Lower lobe of right lung (tissue), 2 donors: Measurements from ENCODE around the gene ZMYND19. TPM values are rescaled to one million over a fixed set of nuclear protein-coding genes. Genes with fewer than 3 reads are reported as not detected.

Experiments
- ATAC-seq, 2 donors: fragments of 200-7000 bp; cut with Tn5 transposase; one replicate each; pipeline ENCODE4 v1.9.1; 2020 to 2022; ENCODE audit warnings: mild to moderate bottlenecking in 2 of 2, moderate library complexity in 2 of 2
- DNase-seq: peaks from one replicate; pipeline ENCODE4 v3.0.0-alpha.2; 2020
- H3K27ac ChIP-seq: fragments of 200-600 bp; one replicate; pipeline ENCODE4 v1.8.0; 2022
- H3K27me3 ChIP-seq: fragments of 200-600 bp; one replicate; pipeline ENCODE4 v1.8.0; 2022; ENCODE audit warnings: low read depth
- H3K36me3 ChIP-seq: fragments of 200-600 bp; one replicate; pipeline ENCODE4 v1.8.0; 2022; ENCODE audit warnings: mild to moderate bottlenecking
- H3K4me1 ChIP-seq: fragments of 200-600 bp; one replicate; pipeline ENCODE4 v1.8.0; 2022
- H3K4me3 ChIP-seq: fragments of 200-600 bp; one replicate; pipeline ENCODE4 v1.8.0; 2022; ENCODE audit warnings: mild to moderate bottlenecking
- H3K9me3 ChIP-seq: fragments of 200-600 bp; one replicate; pipeline ENCODE4 v1.8.0; 2022
- CTCF ChIP-seq: fragments of 200-600 bp; IDR thresholded peaks from one replicate; pipeline ENCODE4 v1.8.0; 2022; ENCODE audit warnings: antibody characterized with exemption, mild to moderate bottlenecking
- intact Hi-C: fragments of 100-400 bp; cut with DNase I; formaldehyde crosslinking; loops from one replicate; pipeline ENCODE4 v1.11.0; 2022
- total RNA-seq: library from RNA; stranded (reverse); fragmentation: NEBNext Ultra II Directional; extraction: Animal tissue kit (Norgen Biotek cat#: 25700); gene quantifications from one replicate; pipeline ENCODE4 v1.2.1, GENCODE V29; 2021
- donor health status: DM: no; HTN: yes; CAD: no; lungs with severe emphysema.

ZMYND19 gene
- total RNA-seq, 1 donor from 2014 or later = 15.2 TPM

DNA sequence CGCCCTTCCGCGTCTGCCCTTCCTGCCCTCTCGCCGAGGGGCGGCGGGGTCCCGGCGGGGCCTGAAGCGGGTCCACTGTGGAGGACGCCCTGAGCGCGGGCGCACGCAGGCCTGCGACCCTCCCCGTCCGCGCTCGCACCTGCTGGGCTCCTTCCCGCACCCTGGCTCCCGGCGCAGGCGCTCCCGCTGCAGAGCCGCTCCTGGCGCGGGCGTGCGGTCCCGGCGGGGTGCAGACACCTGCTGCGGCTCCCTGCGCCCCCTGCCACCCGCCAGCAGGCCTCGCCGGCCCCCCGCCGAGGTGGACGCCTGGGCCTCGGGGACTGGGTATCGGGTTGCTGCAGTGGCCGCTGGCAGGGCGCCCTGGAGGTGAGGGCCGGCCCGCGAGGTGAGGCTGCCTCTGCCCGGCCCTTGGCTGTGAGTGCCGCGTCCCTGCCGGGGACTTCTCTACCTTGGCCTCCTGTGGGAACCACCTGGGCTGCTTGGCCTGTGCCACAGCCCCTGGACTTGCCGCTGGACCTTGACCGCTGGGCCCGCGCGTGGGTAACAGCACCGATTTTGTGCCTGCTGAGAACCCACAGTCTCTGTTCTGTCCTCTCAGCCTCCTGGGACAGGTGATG is 15.8 kb upstream of the ZMYND19 start:
- Histone ChIP-seq H3K4me3 (peak overlapping the region; percentile 75), H3K36me3 (no peaks in the 10 kb centered on the region), H3K27ac (peak overlapping the region; percentile 92), H3K27me3 (no peaks in the 10 kb centered on the region), H3K4me1 (peaks cover 52% of the 10 kb centered on the region), H3K9me3 (no peaks in the 10 kb centered on the region)
- peak; percentile 80 for DNase-seq
- no peak for TF ChIP-seq CTCF
- ATAC-seq = peak; percentile 30
- intact Hi-C loops = no loop called here

GRCh38 chr9:137605121-137606004 is 15.1 kb upstream of the ZMYND19 start, which contains the start of gene ARRDC1:
Gene ARRDC1, plus strand, starts transcription at chr9:137605686. Its CDS starts 32 bp downstream, at chr9:137605718.
- intact Hi-C loops = no loop called here
- DNase-seq = peak; percentile 98
- peak; percentile 90 to 92 for ATAC-seq
- H3K4me1 ChIP-seq = peaks cover 46% of the 10 kb centered on the region
- peak within 1 kb of the TSS; percentile 75 for H3K4me3 ChIP-seq
- H3K36me3 ChIP-seq = no peaks in the 10 kb centered on the region
- no peak for TF ChIP-seq CTCF
- no peaks in the 10 kb centered on the region for H3K9me3 ChIP-seq
- no peaks in the 10 kb centered on the region for H3K27me3 ChIP-seq
- H3K27ac ChIP-seq = peak within 1 kb of the TSS; percentile 92

DNA sequence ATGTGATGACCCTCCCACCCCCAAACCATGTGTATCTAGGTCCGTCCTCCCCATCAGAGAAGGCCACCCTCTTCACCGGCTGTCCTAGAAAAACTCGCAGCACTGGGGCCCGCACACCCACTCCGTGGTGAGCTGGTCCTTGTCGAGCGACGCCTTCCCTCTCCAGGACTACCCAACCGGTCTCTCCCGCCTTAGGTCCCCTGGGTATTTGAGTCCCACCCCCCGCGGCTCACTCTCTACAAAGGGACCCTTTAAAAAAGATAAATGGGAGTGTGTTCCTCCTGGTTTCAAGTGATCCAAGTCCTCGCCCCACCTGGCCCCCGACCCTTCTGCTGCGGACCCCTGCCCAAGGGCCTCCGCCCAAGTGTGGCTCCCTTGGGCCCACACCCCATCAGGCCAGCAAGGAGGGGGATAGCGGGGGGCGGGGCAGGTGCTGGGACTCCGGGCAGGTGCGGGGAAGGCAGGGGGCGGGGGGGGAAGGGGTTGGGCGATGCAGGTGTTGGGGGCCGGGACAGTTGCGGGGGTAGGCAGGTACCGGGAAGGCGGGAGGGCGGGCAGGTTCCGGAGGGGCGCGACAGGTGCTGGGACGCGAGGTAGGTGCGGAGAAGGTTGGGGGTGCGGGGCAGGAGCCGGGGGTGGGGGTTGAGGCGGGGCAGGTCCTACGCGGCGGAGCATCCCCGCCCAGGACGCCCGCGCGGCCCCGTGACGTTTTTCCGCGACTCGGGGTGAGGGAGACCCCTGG is 14.2 kb upstream of the ZMYND19 start:
- peak; percentile 54 for DNase-seq
- no peaks in the 10 kb centered on the region for H3K36me3 ChIP-seq
- no peaks in the 10 kb centered on the region for H3K9me3 ChIP-seq
- peaks cover 44% of the 10 kb centered on the region for H3K4me1 ChIP-seq
- peak overlapping the region; percentile 62 for H3K4me3 ChIP-seq
- no peak for TF ChIP-seq CTCF
- intact Hi-C loops = no loop called here
- no peaks in the 10 kb centered on the region for H3K27me3 ChIP-seq
- no peak for ATAC-seq
- no peak overlapping the region for H3K27ac ChIP-seq

- Histone ChIP-seq H3K27ac (no peak overlapping the region), H3K4me1 (peaks cover 40% of the 10 kb centered on the region)
Measured at GRCh38 chr9:137603879-137604278, 13.6 kb upstream of the ZMYND19 start.

More at GRCh38 chr9:137603879-137604278, 13.6 kb upstream of the ZMYND19 start:
- TF ChIP-seq CTCF = no peak
- ATAC-seq (no peak), DNase-seq (no peak)
- Histone ChIP-seq H3K36me3 (no peaks in the 10 kb centered on the region), H3K4me3 (no peak overlapping the region), H3K27me3 (no peaks in the 10 kb centered on the region), H3K9me3 (no peaks in the 10 kb centered on the region)
- intact Hi-C loops = no loop called here
